Stimulated activated CD4-positive, alpha-beta T cell treated with anti-CD3 and anti-CD28 coated beads, Interleukin-4, amount 100 ng/mL, for 24 hours (primary cell): ENCODE data around the gene CYP1A2.
"Not testable (repeated sequence)": the region's sequence is repeated elsewhere in the genome, so short reads cannot be mapped to it uniquely, and the experiment has no call there.

Experiments
- DNase-seq: peaks from one replicate; pipeline ENCODE4 v3.0.0-alpha.2; 2020

The CYP1A2 gene

DNA sequence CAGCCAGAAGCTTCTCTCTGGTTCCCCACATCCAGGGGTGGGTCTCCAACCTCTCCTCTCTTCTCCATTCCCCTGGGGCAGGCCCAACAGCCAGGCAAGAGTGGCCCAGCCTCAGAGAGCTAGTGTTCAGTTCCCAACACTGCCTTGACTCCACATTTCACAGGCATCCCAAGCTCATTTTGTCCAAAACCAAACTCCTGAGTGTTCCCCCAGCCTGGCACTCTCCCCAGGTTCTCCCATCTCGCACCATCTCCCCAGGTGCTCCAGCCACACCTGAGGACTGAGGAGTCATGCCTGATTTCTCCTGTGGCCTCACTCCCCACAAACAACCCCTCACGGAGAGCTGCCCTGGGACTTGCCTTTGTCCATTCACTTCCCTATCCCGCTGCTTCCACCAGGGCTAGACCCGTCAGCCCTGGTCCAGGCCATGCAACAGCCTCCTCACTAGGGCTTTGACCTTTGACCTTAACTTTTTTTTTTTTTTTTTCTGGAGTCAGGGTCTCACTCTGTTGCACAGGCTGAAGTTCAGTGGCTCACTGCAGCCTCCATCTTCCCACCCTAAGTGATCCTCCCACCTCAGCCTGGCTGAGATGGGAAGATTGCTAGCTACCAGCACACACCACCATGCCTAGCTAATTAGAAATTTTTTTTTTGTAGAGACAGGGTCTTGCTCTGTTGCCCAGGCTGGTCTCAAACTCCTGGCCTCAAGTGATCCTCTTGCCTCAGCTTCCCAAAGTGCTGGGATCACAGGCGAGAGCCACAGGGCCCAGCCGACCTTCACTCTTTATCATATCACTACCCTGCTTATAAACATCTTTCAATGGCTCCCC lies 29.3 kb downstream of the CYP1A2 start:
- no peak for DNase-seq

DNA sequence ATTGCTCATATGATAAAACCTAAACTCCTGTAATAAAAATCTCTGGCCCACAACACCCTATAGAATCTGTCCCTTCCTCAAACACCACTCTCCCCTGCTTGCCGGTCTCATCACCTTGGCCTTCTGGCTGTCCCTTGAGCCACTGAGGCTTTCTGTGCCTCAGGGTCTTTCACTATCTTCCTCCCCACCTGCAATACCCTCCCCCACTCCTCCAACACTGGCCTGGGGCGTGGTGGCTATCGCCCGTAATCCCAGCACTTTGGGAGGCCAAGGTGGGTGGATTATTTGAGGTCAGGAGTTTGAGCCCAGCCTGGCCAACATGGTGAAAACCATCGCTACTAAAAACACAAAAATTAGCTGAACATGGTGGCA lies 29.9 kb downstream of the CYP1A2 start:
- DNase-seq: no peak

DNA sequence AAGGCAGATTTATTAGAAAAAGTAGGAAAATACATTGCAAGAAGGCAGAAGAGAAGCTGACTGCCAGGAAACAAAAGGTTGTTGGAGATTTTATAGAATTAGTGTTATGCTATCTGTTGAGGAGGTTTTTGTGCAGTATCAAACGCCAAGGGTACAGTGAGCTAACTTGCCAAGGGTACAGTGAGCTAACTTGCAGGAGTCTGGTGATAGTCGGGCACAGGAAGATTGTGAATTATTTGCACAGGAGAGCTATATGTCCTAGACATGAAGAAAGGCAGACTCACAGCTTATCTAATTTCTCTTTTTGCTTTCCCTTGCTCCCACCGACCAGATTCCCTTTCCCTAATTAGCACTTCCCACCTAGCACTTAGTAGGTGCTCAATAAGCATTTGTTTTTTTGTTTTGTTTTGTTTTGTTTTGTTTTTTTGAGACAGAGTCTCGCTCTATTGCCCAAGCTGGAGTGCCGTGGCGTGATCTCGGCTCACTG lies 30.6 kb downstream of the CYP1A2 start:
- DNase-seq: no peak

DNA sequence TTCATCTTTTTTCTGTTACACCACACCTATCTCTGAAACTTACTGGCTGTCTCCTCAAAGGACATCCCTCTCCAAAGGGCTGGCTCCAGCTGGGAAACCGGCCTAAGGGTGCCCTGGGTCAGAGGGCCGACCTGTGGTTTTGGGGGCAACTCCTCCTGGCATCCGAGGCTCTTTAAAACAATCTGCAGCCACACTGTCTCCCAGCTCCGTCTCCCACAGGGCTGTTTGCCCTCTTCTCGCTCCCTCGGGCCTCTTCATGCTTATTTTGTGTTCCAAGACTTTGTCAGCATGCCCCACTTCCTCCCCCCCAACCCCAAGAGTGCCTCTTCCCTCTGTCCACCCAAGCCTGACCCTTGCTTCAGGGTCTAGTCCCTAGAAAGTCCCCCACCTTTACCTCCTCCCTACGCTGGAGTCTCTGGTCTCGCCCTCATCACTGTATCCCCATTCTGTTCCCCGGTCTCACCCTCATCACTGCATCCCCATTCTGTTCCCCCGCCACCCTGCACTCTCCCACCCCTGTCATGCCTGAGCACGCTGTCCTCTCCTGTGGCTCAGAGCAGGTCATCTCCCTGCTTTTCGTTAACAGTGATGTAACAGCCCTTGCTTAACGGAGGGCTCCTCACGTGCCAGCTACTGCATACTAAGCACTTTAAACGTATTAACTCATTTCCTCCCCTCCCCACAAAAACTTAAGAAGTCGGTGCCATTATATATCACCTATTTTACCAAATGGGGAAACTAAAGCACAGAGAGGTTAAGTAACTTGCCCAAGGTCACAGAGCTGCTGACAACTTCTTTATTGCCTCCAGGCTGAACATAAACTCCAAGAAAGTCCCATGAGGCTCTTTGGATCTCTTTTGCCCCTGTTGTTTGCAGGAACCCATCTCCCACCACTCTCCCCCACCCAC lies 32.1 kb downstream of the CYP1A2 start:
- DNase-seq: peak; percentile 58

DNA sequence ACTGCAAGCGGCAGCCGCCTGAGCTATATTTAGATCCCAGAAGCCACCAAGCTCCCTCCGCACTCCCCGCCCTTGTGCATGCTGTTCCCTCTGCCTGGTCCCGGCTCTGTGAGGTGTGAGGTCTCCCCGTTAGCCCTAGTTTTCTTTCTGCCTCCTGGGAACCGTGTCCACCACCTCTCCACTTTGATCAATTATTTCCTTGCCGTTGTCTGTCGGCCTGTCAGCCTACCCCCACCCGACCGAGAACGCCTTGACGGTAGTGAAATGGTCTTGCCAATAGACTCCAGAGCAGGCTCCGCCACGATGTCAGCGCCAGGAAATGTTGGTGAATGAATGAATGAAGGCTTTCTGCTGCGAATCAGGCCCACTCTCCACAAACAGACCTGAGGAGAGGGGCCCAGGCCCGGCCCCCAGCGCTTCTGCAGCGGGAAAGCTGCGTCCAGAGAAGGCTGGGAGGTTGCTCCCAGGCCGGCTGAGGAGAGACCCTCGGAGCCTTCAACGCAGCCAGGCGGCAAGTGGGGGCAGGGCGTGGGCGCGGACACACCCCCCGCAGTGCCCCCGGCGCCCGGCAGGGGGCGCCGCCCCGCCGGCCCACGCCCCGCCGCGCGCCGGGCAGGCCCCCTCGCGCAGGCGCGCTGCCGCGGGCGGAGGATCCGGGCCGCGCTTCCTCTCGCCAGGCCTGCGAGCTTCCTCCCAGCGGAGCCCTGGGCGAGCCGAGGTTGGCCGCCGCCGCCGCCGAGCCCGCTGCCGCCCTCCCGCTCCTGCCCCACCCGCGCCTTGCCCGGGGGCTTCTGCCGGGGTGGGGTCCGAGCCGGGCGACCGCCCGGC lies 33.0 kb downstream of the CYP1A2 start, which contains the start of gene CSK:
Gene CSK, plus strand, starts transcription at position 650 of the 828 bp plus-strand sequence. CDS start 16,218 bp downstream, outside the sequence.
- DNase-seq: peak; percentile 73

DNA sequence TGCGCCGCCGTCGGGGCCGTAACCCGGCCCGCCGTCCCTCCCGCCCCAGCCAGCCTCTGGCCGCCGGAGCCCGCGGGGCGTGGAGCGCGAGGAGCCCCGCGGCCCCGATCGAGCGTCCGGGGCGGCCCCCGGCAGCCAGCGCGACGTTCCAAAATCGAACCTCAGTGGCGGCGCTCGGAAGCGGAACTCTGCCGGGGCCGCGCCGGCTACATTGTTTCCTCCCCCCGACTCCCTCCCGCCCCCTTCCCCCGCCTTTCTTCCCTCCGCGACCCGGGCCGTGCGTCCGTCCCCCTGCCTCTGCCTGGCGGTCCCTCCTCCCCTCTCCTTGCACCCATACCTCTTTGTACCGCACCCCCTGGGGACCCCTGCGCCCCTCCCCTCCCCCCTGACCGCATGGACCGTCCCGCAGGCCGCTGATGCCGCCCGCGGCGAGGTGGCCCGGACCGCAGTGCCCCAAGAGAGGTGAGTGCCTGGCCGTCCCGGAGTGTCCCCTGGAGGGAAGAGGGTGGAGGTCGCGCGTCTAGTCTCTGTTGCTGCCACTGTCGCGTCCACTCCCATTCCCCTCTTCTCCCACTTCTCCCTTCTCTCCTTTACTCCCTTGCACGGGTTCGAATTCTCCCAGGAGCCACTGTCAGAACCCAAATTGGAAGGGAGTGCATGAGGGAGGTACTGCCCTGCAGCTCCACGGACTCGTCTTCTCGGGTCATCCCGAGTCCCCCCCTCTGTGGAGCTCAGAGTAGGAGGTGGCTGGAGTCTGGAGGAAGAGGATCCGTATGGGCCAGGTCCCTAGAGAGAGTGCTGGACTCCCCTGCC lies 33.8 kb downstream of the CYP1A2 start:
- DNase-seq: peak; percentile 59

DNA sequence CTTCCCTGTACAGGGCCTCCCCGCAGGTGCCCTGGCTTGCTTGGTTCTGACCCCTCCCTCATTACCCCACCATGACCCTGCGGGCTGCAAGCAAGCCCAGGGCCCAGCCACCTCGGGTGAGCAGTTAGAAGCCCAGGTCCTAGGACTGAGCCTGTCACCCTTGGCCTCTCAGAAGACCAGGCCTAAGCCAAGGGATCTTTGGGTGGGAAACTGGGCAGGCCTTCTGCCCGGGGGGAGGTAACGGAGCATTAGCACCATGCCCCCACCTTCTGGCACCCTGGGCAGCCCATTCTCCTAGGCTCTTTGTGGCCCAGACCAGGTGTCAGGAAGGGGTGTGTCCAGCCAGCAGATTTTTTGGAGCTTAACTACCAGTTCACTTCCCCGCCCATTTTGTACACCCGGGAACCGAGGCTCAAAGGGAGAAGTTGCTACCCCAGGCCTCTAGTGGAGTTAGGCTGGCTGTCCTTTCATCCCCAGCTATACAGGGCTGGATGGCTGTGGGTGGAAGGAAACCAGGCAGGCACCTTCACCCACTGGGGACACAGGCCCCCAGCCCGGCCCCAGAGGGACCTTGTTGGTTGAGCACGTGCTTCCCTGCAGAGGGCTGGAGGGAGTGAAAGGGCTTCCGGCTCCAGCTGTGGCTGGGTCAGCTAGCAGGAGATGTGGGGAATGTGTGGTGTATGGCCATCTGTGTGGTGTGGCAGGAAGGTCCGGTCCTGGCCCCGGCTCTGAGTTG lies 34.6 kb downstream of the CYP1A2 start:
- DNase-seq: no peak

DNA sequence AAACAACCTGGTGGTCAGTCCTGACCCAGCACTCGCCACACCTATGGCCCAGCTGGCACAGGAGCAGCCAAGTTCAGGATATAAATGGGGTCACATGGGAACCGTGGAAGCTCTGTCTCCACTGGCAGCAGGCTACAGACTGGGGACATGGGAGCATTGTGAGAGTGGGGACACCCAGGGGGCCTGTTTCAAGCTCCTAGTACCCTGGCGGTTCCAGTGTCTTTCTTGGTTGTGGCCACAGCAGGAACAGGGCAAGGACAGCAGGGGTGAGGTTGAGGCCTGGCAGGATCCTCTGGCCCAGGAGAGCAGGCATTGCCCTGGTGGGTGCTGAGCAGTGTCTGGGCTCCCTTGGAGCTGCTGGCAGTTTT lies 35.1 kb downstream of the CYP1A2 start:
- DNase-seq: no peak

DNA sequence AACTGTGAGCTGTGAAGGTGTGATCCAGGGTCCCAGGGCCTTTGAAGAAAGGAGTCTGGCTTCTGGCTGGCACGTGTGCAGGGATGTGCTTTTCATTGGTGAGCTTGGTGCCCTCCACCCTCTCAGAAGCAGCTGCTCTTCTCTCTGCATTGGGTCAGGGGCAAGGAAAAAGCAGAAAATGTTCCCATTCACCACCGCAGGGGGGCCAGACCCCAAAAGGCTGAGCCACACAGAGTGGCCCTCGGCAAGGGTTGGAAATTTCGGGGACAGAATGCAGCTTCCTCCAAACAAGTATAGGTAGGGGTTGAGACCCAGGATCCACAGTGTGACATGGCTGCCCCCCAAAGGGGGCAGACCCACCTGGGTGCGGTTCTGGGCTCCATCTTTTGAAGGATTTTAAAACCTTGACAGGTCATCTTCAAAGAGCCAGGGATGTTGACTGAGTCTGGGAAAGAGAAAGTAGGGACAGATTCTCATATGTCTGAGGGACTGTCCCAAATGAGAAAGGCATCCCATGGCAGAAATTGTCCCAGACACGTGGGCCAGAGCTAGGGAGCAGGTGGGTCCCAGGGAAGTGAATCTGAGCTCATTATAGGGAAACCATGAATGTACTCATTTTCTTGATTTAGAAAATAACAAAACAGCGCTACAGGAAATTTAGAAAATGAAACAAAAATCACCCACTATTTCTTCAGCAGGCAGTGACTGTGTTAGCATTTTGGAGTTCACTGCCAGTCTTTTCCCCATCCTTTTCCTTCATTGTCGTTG lies 36.0 kb downstream of the CYP1A2 start:
- DNase-seq: no peak

DNA sequence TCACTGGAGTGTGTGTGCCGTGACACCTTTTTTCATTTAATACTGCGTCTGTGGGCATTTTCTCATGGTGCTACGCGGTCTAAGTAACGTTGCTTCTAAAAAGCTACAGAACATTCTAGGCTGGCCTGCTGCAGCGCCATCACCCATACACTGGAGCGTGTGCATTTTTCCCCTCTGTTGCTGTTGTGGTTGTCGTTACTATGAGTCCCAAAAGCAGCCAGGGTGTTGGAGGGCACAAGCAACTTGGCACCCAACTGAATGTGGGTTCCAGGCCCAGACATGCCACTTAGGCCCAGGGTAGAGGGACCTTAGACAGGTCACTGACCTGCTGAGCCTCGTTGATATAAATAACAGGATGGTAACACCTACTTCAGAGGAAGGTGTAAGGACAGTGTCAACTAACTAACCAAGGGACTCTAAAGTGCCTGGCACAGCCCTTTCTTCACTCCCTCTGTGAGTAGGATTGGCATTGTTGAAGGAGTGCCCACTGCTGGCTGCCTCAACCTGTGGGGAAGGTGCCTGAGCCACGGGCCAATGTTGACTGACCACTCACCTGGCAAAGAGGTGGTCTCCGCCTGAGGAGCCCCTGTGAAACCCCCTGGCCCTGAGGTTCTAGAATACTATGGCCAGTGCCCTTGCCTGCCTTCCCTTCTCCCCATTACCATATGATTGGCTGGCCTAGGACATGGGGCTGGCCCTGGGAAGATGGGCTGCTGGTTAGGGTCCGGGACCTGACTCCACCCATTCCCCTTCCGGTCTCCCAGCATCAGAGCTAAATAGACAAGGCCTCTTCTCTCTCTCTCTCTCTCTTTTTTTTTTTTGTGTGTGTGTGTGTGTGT lies 36.8 kb downstream of the CYP1A2 start:
- no peak for DNase-seq

DNA sequence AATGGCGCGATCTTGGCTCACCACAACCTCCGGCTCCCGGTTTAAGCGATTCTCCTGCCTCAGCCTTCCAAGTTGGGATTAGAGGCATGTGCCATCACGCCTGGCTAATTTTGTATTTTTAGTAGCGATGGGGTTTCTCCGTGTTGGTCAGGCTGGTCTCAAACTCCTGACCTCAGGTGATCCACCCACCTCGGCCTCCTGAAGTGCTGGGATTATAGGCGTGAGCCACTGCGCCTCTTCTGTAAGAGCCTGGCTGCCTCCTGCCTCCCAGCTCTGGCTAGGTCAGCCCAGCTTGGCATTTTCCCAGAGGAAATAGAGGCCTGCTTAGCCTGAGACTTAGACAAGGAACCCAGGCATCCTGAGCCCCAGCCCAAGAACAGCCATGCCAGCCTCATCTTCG lies 37.4 kb downstream of the CYP1A2 start:
- DNase-seq: not testable (repeated sequence)

DNA sequence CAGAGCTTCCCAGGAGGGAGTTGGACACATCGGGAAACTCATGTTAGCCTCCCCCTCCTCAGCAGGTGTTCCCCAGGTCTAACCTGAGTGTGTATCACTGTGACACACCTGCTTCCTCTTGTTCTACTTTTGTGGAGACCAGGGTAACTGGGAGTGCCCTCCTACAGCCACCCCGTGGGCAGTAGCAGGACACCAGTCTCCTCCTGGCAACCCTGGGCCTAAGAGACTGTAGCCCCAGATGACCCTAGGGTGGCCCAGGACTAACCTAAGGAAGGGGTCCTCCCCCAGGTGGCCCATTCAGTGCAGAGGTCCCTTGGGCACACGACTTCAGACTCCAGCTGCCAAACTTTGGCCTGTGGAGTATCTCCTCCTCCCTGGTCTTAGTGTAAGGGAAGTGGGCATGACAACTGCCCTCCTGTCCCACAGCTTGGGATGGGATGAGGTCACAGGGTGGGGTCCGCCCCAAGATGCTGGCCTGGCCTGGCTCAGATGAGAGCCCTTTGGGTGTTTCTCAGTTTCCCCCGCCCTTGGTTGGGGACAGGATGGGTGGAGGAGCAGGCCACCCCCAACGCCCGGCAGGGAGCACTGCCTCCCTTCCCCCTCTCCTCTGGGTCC lies 38.0 kb downstream of the CYP1A2 start:
- no peak for DNase-seq

DNA sequence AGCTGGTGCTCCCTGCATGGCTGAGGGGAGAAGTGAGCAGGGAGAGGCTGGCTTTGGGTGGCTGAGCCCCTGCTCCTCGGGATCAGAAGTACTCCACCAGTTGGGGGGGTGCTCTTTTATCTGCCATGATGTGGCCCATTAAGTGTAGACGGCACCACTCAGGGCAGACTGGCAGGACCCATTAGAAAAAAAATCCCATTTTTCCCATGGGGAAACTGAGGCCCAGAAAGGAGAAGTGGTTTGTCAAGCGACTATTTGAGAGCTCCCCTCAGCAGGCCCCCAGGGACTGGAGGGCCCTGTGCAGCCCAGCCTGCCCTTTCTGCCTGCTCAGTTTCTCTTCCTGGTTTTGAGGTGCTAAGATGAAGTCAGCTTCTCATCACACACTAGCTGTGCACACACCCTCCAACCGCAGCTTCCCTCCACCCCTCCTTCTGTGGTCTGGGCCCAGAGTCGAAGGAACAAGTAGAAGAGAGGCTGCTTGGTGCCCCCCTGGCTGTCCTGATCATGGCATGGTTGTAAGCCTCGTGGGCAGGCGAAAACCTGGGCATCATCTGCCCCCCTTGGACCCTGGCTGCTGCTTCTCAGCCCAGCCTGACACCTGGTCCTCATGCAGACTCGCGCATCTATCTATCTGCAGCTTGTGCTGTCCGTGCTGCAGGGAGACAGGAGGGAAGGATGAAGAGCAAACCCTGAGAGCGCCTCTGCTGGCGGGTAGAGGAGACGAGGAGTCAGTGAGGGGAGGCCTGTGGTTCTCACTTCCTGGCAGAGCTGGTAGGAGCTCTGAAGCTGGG lies 38.8 kb downstream of the CYP1A2 start:
- peak; percentile 93 for DNase-seq

DNA sequence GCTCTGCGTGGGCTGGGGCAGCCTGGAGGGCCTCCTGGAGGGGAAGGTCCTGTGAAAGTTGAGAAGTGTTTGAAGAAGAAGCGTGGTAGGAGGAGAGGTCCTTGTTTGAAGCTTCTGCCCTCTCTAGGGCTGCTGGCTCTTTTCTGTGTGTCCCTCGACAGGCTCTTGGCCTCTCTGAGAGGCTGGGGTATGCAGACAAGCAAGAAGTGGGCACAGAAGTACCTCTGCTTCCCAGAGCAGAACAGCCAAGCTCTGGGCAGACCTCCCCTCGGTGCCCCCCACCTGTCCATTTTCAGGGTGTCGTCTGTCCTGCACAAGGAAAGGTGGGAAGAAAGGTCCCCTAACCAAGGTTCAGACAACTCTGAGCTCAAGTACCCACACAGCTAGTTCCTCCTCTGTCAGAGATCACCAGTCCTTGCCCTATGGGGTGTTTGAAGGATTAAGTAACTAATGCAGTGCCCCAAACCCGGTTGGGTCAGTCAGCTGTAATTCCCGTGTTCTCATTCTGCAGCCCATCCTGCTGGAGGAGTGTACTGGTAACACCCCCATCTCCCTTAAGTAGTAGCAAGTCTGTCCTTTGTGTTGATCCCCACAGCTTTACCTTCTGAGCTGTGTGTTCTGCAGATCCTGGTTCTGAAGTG lies 39.5 kb downstream of the CYP1A2 start:
- no peak for DNase-seq

DNA sequence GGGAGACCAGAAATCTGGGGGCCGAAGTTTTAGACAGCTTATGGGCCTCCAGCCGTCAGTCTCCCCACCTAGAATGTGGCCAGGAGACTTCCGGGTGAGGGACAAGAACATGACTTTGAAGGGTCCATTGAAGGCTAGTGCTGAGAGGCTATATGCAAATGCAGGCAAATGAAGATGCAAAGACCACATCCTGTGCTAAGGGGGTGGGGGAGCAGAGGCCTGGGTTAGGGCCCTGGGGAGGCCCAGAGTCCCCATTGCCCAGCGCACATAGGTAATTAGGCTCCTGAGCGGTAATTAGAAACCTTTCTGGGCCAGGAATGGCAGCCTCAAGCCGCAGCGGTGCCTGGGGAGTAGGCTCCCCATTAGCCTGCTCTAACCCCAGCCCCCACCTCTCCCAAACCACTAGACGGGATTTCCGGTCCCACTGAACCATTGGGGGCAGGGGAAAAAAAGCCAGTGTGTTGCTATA lies 40.1 kb downstream of the CYP1A2 start:
- no peak for DNase-seq

DNA sequence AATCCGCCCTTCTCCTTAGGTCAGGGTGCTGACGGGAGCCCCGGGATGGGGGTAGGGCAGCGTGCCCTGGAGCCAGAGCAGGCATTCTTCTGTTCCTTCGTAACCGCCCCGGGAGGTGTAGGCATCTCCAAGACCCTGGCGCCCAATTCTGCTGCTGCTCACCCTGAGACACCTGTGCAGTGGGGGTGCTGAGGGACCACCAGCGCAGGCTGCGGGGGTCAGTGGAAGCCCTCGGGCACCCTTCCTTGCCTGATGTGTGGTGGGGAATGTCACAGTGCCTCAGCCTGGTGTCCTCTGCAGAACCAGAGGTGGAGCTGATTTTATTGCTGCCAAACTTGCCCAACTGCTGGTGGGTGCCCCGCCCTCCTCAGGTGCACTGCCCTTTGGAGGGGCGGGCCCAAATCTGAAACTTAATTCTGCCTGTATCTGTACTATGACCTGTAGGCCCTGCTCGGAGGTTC lies 40.6 kb downstream of the CYP1A2 start:
- no peak for DNase-seq

DNA sequence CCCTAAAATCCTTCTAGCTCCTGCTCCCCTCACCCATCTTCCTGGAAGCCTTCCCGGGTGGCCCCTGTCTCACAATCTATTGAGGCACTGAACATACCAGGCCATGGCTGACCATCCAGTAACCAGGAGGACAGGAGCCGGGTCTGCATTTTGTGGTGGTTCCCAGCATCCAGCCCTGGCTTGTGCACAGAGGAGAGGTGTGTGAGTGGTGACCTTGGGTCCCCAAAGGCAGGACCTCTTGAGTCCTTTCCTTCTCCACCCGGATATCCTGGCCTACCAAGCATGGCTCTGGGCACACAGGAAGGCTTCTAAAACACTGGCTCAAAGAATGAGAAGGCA lies 41.1 kb downstream of the CYP1A2 start:
- DNase-seq: no peak
